Measurements from ENCODE around the gene SPAG16.
"Not testable (repeated sequence)": the region's sequence is repeated elsewhere in the genome, so short reads cannot be mapped to it uniquely, and the experiment has no call there.

The SPAG16 gene

DNA sequence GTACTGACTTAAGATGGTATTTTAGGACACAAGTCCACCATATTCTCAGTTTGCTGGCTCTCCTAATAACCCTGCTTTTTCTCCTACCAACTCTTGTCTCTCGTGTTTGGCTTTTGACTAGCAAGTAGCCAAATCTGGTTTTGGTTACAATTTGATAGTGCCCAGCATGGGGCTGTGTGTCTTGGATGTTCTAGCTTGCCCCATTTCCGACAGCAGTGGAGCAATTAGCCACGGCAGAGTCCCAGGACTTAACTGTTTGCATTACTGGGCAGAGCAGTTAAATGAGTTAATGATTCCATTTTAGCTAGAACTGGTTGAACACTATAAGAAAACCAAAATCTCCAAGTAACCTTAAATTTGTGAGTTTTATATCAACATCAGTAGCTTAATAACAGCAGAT lies 18.6 kb upstream of the SPAG16 start:
- no peak overlapping the region for H3K4me3 ChIP-seq
- H3K27ac ChIP-seq, result no peak overlapping the region

DNA sequence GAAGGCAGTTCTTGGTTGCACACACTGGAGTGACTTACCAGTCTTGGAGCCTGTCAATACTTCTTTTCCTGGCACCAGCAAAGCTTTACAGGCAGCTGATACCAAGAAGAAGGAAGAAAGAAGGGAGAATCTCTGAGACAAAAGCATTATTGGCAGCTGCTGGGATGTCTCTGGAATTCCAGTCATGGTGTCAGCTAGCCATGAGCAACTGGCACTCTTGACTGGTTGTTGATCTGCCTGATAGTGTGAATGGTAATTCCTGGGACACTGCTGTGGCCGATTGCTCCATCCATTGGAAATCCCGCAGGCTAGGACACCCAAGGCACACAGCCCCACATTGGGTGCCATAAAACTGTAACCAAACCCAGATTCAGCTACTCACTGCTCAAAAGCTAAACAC lies 17.8 kb upstream of the SPAG16 start:
- no peak overlapping the region for H3K27ac ChIP-seq
- H3K4me3 ChIP-seq, result no peak overlapping the region

DNA sequence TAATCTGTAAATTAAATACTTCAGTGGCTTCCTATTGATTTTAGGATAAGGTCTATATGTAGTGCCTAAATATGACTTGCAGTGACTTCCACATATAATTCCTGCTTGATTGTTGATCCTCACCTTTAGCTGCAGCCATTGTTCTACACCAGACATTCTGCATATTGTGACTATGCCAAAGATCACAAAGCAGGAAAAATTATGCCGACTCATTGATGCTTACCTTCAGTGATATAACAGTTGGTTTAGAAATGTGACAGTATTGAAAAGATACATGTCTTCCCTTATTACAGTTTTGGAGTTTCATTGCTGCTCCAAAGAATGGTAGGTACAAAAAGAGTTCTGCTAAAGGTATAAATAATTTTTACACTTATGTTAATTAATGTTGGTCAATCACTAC lies 12.3 kb upstream of the SPAG16 start:
- Histone ChIP-seq H3K4me3 (no peak overlapping the region), H3K27ac (no peak overlapping the region)

DNA sequence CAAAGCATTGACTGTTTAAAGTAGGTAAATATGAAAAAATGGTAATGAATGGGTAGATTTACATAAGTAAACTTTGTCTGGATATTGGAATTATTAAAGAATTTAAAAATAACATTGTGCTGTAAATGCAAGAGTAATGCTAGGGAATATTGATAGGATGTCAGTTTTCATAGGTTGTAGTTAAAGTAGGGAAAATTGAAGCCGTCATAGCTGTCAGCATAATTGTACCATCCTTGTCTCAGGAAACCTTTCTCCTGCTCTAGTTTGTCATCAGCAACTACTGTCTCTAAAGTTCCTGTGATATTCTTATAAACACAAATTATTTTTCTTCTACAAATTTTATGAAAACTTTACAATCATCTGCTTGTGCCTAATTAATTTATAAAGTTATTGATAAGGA lies 10.1 kb upstream of the SPAG16 start:
- H3K4me3 ChIP-seq, result no peak overlapping the region
- no peak overlapping the region for H3K27ac ChIP-seq

DNA sequence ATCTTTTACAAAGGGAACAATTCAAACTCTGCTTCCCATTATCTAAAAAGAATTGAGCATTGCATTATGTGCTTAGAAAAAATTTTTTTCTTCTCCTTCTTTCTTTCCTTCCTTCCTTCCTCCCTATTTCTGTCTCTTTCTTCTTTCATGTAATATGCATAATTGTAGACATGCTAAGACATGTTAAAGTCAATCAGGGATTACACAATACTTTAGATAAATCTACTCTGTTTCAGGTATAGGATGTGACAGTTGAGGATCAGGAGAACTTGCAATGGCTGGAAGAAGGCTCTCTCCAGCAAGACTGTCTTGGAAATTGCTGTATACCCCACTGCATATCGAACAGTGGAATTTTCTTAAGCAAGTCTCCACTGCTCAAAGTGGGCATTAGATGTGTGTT lies 9.0 kb upstream of the SPAG16 start:
- H3K4me3 ChIP-seq, result no peak overlapping the region
- H3K27ac ChIP-seq, result no peak overlapping the region

DNA sequence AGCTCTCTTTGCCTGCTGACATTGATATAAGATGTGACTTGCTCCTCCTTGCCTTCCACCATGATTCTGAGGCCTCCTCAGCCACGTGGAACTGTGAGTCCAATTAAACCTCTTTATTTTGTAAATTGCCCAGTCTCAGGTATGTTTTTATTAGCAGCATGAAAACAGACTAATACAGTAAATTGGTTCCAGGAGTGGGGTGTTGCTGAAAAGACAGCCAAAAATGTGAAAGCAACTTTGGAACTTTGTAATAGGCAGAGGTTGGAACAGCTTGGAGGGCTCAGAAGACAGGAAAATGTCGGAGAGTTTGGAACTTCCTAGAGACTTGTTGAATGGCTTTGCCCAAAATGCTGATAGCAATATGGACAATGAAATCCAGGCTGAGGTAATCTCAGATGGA lies 7.1 kb upstream of the SPAG16 start:
- H3K27ac ChIP-seq, H3K4me3 ChIP-seq: not testable (repeated sequence)

DNA sequence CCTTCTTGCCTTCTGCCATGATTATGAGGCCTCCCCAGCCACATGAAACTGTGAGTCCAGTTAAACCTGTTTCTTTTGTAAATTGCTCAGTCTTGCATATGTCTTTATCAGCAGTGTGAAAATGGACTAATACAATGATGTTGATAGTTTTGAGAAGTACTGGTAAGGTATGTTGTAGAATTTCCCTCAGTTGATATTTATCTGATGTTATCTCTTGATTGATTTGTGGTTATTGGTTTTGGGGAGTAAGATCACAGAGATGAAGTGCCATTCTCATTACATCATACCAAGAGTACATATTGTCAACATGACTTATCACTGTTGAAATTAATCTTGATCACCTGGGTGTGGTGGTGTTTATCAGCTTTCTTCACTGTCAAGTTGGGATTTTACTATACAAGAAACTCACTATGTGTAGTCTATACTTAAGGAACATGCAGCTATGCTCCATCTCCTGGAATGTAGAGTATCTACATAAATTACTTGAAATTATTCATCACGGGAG lies 5.1 kb upstream of the SPAG16 start:
- Histone ChIP-seq H3K27ac (peak overlapping the region in 1 of 21 experiments; percentile 2), H3K4me3 (no peak overlapping the region)

DNA sequence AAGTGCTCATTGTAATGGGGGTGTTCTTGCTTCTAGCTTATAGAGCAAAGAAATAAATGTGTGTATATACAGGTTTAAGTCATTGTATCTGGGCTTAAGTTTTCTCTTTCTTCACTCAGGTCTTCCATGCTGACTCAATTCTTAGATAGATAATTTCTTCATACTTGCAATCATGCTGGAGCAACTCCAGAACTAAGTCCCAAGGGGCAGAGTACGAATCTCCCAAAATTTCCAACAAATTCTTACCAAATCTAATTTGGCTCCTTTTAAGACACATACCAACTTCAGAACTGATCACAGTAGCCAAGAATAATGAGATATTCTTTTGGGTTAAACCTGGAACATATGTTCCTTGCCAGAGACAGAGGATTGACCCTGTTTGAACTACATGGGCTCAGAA lies 4.3 kb upstream of the SPAG16 start:
- H3K27ac ChIP-seq, result no peak overlapping the region
- H3K4me3 ChIP-seq, result no peak overlapping the region

DNA sequence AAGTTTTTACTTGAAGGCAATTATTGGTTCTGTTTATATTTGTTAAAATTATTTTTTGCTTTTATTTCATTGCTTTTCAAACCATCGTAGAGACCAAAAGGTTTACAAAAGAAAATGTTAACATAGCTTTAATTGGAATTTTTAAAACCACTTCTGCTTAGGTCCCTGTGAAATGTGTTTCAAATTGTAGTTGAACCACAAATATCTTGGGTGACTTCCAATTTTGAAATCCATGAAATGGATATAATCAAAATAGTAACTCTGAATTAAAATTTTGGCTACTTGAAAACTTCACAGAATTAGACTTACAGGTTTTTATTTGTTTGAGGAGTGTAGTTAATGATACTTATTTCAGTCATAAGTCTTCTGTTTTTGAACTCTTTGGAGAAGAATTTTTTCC lies 3.1 kb upstream of the SPAG16 start:
- H3K27ac ChIP-seq, result no peak overlapping the region
- no peak overlapping the region for H3K4me3 ChIP-seq

DNA sequence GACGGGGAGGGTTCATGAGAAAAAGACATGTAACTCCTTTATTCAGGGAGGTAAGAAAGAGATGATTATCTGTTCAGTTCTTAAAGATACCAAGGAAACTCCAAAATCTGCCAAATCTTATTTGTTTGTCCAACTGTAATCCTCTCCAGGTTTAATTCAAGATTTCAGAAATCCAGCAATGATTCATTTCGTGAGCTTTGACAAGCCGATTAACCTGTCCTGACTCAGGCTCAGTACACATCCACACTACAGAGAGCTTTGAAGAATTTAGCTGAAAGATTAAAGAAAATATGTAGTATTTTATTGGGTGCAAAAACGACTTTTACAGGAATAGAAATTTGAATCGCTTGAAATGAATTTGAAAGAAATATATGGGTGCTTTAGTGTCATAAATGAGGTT lies 1.1 kb downstream of the SPAG16 start:
- peak overlapping the region in 1 of 7 experiments; percentile 85 for H3K4me3 ChIP-seq
- no peak overlapping the region for H3K27ac ChIP-seq

DNA sequence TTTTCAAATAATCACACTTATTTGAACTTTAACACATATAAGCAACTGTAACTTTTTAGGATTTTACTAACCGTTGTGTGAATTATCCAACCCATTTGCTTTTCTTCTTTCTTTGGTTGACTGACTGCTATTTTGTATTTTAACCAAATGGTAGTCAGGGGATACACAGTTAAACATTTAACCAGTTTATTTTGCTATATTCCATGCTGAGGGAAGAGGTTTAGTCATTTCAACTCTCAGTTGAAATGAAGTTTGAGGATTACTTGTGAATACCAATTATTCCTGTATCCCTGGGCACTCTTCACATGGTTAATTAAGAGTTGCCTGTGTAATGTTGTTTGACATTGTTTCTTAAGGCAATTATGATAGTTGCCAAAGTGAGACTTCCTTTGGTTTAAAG lies 1.9 kb downstream of the SPAG16 start:
- no peak overlapping the region for H3K27ac ChIP-seq
- no peak overlapping the region for H3K4me3 ChIP-seq

DNA sequence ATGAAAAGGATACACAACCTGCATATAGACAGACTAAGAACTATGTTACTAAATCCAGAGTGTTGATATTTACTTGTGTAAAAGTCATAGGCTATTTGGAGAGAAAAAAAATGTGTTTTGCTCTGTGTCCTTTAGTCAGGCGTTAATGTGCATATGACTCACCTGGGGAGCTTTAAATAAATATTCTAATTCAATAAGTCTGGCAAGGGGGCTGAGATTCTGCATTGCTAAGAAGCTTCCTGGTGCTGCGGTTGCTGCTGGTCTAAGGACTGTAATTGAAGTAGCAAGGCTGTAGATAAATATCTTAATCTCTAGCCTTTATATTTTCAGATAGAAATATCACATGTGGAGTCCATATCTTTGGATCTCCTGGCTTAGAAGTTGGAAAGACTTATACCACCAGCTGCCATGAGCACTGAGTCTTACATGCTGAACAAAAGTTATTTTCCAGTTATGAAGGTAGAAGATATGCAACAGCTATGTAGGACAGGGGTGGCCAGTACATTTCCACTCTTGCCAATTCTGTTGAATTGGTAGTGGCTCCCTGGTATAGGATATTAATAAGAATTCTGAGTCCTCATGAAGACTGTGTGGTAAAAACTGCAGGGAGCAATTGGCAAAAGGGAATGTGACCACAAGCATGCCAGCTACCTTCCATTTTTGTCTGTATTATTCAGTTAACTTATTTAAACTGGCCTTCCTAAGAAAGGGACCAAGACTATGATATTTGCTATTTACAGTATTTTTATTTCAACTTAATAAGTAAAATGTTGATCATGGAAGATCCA lies 4.8 kb downstream of the SPAG16 start:
- Histone ChIP-seq H3K4me3 (no peak overlapping the region), H3K27ac (no peak overlapping the region)

DNA sequence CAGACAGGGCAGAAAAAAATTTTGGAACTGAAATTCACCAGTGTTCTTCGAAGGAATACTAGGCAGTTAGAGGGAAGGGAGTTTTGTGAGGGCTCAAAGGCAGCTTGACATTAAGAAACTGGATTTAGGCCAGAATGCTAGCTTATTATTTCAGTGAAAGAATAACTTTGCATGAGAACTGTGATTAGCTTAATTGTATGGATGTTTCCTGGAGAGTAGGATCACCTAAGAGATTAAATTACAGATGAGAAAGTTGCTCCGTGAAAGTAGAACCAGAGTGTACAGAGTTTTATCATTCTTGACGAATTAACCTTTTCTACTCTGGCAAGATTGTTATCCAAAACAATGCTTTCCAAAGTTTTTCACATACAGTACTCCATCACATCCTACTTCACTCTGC lies 6.2 kb downstream of the SPAG16 start:
- H3K27ac ChIP-seq, result no peak overlapping the region

DNA sequence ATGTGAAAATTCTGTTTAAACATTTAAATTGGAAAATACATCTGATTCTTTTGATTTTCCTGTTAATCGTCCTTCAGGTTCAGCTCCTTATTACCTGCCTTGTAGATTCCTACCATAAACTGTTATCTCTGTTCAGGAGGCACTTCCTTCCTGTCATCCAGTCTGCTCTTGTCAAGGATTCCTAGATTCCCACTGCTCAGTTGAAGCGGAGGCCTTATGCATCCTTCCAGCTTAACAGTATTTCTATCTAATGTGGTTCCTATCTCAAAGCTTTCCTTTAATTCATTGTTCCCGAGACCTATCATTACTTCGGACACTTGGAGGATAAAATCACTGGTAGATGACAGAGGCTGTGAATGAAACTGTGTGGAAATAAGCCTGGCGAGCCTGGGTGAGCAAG lies 12.0 kb downstream of the SPAG16 start:
- H3K4me3 ChIP-seq, result no peak overlapping the region
- no peak overlapping the region for H3K27ac ChIP-seq

More for the DNA sequence above, 6.2 kb downstream of the SPAG16 start:
- H3K4me3 ChIP-seq, result no peak overlapping the region

DNA sequence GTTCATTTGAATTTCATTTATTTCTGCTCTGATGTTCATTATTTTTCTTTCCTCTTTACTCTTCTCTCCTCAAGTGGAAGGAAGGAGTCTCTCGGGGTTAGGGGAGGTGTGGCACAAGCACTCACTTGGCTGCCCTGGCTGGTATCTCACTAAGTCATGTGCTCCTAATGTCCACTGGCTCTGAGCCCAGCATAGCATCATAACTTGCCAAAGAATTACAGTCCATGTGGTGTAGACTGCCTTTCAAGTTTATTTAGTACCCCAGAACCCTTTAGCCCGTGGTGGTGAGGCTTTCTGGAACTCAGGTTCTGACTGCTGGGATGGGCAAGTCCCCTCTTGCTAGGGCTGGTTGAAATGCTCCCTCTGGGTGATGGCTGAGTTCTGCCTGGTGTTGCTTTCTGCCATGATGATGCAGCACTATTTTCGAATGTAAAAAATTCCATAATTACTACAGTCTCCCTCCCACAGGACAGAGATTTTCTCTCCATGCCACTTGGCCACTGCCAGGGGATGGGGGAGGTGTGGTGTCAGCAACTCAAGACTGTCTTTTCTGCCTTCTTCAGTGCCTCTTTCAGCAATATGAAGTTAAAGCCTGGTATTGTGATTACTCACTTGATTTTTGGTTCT lies 22.2 kb downstream of the SPAG16 start:
- H3K4me3 ChIP-seq, result no peak overlapping the region
- H3K27ac ChIP-seq, result no peak overlapping the region

DNA sequence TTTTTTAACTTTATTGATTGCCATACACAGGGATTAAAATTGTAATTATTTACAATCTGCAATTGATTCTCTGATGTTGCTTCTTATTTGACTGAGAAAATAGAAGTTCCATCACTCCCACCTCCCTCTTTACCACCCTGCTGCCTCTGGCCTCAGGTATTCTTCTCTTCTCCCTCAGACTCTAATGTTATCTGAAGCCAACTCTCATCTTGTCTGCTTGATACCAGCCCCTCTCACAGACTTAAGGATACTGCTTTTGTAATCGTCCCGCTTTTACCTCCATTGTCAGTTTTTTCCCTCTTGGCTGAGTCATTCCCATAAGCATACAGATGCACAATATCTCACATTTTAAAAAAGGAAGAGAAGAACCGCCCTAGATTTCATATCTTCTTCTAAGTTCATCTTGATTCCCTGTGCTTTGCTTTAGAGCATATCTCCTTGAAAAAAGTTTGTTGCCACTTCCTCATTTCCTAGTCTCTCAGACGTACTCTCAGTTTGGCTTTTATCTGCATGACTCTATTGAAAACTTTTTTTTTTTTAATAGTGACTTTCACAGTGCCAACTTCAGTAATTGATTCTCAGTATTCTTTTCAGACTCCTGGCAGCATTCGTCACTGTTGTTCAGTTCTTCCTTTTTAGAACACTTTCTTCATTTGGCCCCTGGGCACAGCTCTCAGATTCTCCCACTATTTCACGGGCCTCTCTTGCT lies 31.1 kb downstream of the SPAG16 start:
- no peak overlapping the region for H3K27ac ChIP-seq
- no peak overlapping the region for H3K4me3 ChIP-seq

DNA sequence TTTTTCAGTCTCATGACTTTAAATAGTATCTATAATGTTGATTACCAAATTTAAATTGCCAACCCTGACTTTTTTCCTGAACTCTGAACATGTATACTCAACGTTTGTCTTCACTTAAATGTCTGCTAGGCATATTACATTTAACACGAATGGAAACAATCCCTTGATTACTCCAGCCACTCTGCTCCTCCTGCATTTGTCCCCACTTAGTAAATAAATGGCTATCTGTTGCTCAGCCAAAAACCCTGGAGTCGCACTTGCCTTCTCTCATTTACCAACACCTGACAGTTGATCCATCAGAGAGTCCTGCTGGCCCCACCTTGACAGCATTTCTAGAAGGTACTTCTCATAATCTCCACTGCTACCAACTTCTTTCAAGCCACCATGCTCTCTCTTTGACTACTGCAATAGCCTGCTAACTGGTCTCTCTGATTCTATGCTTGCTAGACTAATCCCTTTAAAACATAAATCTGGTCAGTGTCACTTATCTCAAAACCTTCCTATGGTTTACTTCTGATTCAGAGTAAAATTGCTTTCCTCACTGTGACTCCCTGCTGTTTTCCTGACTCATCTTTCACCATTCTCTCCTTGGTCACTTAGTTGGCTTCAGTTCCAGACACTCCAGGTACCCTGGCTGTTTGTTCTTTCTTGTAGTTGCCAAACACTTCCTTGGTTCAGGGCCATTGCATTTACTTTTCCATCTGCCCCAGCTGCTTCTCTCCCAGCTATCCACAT lies 31.9 kb downstream of the SPAG16 start:
- H3K4me3 ChIP-seq, result no peak overlapping the region
- no peak overlapping the region for H3K27ac ChIP-seq

DNA sequence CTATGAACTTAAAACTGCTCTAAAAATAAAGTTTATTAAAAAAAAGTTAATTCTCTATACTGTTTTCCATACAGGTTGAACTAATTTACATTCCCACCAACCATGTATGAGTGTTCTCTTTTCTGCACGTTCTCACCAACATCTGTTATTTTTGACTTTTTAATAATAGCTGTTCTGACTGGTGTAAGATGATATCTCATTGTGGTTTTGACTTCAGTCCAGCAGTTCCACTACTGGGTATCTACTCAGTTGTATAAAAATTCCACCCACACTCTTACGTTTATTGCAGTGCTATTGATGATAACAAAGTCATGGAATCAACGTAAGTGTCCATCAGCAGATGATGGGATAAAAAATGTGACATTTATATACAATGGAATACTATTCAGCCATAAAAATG lies 33.7 kb downstream of the SPAG16 start:
- H3K4me3 ChIP-seq, result no peak overlapping the region

DNA sequence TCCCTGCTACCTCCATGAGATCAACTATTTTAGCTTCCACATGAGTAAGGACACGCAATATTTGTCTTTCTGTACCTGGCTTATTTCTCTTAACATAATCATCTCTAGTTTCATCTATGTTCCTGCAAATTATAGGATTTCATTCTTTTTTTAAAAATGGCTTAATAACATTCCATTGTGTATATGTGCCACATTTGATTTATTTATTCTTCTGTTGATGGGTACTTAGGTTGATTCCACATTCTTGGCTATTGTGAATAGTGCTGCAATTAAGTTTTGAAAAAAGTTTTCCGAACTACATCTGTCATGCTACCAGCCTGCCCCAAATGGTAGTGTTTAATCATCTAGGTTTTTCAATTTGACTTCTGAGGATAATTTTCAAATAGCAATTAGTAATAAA lies 36.3 kb downstream of the SPAG16 start:
- Histone ChIP-seq H3K27ac (no peak overlapping the region), H3K4me3 (no peak overlapping the region)

More for the DNA sequence above, 33.7 kb downstream of the SPAG16 start:
- H3K27ac ChIP-seq, result no peak overlapping the region

DNA sequence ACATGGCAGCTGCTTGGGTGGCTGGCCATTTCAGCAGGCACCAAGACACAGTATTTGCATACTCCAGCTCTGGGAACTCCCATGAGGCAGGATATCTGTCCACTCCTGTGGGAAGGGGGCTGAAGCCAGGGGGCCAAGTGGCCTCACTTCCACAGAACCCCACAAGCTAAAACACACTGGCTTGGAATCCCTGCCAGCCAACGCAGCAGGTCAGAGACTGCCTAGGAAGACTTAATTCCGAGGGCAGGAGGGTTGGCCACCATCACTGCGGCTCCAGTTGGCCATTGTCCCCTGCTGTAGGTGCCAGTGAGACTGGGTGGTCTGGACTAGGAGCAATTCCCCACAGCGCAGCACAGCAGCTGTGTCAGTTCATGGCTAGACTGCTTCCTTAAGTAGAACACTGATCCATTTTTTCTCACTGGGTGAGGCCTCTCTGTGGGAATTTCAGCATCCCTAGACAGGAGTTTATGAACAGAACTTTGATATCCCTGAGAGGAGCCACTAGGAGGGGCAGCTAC lies 52.0 kb downstream of the SPAG16 start:
- no peak overlapping the region for H3K27ac ChIP-seq
- no peak overlapping the region for H3K4me3 ChIP-seq

Data from skin epidermis (tissue), 12 donors.